HCT116 (cell line): ENCODE results near the gene DHRS7B. TPM values are rescaled to one million over a fixed set of nuclear protein-coding genes. Genes with fewer than 3 reads are reported as not detected.

Experiments used
- ATAC-seq: fragments of 200-7000 bp; cut with Tn5 transposase; 2 replicates; pipeline ENCODE4 v1.9.1; 2020; ENCODE audit warnings: mild to moderate bottlenecking, moderate library complexity
- BruUV-seq: library from RNA; stranded (reverse); fragments of 400-500 nt; replicated peaks from 2 replicates; lab custom pipeline; 2021; lab: Mats Ljungman, UMichigan
- CTCF ChIA-PET: fragments of 300-600 bp; sonication (Branson Sonifier 250); formaldehyde crosslinking; loops from one replicate; lab custom pipeline; 2021; ENCODE audit warnings: antibody characterized with exemption; lab: Charles Lee
- POLR2A ChIA-PET: fragments of 300-600, 350-600 bp; sonication (Branson Sonifier 250); formaldehyde crosslinking; loops from one replicate; lab custom pipeline; 2021; ENCODE audit warnings: antibody characterized with exemption; lab: Charles Lee
- RAD21 ChIA-PET, 2 experiments: fragments of 300-600 bp; sonication (Branson Sonifier 250); formaldehyde crosslinking; loops; one replicate each; lab custom pipeline; 2023; ENCODE audit warnings: low total read pairs in 2 of 2; ENCODE audit not compliant: uncharacterized antibody in 2 of 2, unreplicated experiment in 2 of 2, low non-redundant PET in 1 of 2; lab: Charles Lee
- DNase-seq: peaks from one replicate; pipeline ENCODE4 v3.0.0-alpha.2; 2010; ENCODE audit warnings: low read depth, low spot score
- H2AFZ ChIP-seq: fragments of 200-600 bp; shearing (Covaris generic), sonication (generic); 2 replicates; pipeline ENCODE4 v1.6.1; 2017; ENCODE audit warnings: low read depth, mixed run types, mixed read lengths, antibody characterized with exemption, low read length; ENCODE audit not compliant: poor library complexity, severe bottlenecking
- H3K27ac ChIP-seq: 2 replicates; pipeline ENCODE4 v1.5.1; 2012; ENCODE audit warnings: low read depth, low read length
- H3K27me3 ChIP-seq: fragments of 200-600 bp; sonication (generic); 2 replicates; pipeline ENCODE4 v1.6.1; 2016; ENCODE audit warnings: mixed run types, low read length, mixed read lengths; ENCODE audit not compliant: insufficient read depth
- H3K36me3 ChIP-seq, 2 experiments: fragments of 200-500 bp in 1 of 2; fragments of 200-600 bp in 1 of 2; sonication (Bioruptor generic) in 1 of 2; sonication (generic) in 1 of 2; 2 replicates each; pipeline versions ENCODE4 v1.5.1 to v1.6.1; 2014 to 2016; ENCODE audit warnings: low read length in 2 of 2, inconsistent platforms in 1 of 2, mixed read lengths in 1 of 2, mixed run types in 1 of 2; ENCODE audit not compliant: insufficient read depth in 2 of 2, control insufficient read depth in 1 of 2
- H3K4me1 ChIP-seq, 2 experiments: fragments of 200-600 bp in 1 of 2; sonication (generic) in 1 of 2; 2 replicates each; pipeline versions ENCODE4 v1.5.1 to v1.6.1; 2012 to 2017; ENCODE audit warnings: low read length in 2 of 2, inconsistent platforms in 1 of 2, mild to moderate bottlenecking in 1 of 2, mixed read lengths in 1 of 2, mixed run types in 1 of 2, moderate library complexity in 1 of 2; ENCODE audit not compliant: insufficient read depth in 2 of 2, control insufficient read depth in 1 of 2
- H3K4me2 ChIP-seq: fragments of 200-600 bp; sonication (generic); 2 replicates; pipeline ENCODE4 v1.6.1; 2017; ENCODE audit warnings: mixed run types, low read length, mixed read lengths
- H3K4me3 ChIP-seq, 2 experiments: fragments of 200-600 bp in 1 of 2; sonication (generic) in 1 of 2; replicated peaks in 1 of 2; 2 replicates each; pipeline ENCODE4 v1.5.1; 2011 to 2016; ENCODE audit warnings: low read length in 2 of 2, control low read depth in 1 of 2, low read depth in 1 of 2, mild to moderate bottlenecking in 1 of 2, mixed read lengths in 1 of 2, mixed run types in 1 of 2
- H3K79me2 ChIP-seq: fragments of 200-600 bp; sonication (generic); 2 replicates; pipeline ENCODE4 v1.6.1; 2017; ENCODE audit warnings: mild to moderate bottlenecking, mixed run types, low read length, moderate library complexity, mixed read lengths; ENCODE audit not compliant: insufficient read depth
- H3K9ac ChIP-seq: fragments of 200-600 bp; sonication (generic); 2 replicates; pipeline ENCODE4 v1.6.1; 2016; ENCODE audit warnings: low read length, mixed read lengths
- H3K9me2 ChIP-seq: fragments of 200-600 bp; sonication (generic), shearing (Covaris generic); 2 replicates; pipeline ENCODE4 v1.6.1; 2017; ENCODE audit warnings: mixed run types, mild to moderate bottlenecking, moderate library complexity; ENCODE audit not compliant: insufficient read depth
- H3K9me3 ChIP-seq, 2 experiments: fragments of 200-500 bp in 1 of 2; fragments of 200-600 bp in 1 of 2; sonication (Bioruptor generic) in 1 of 2; sonication (generic) in 1 of 2; 2 replicates each; pipeline ENCODE4 v1.6.1; 2014 to 2017; ENCODE audit warnings: low read length in 2 of 2, mixed read lengths in 2 of 2, inconsistent platforms in 1 of 2, low read depth in 1 of 2, mild to moderate bottlenecking in 1 of 2, mixed run types in 1 of 2, moderate library complexity in 1 of 2; ENCODE audit not compliant: control insufficient read depth in 1 of 2, insufficient read depth in 1 of 2
- H4K20me1 ChIP-seq: fragments of 200-600 bp; sonication (generic), shearing (Covaris generic); 2 replicates; pipeline ENCODE4 v1.6.1; 2017; ENCODE audit warnings: mixed run types, mild to moderate bottlenecking, moderate library complexity; ENCODE audit not compliant: insufficient read depth
- ATF3 ChIP-seq: IDR thresholded peaks from 2 replicates; pipeline ENCODE4 v1.6.1; 2012
- CBX3 ChIP-seq: IDR thresholded peaks from 2 replicates; pipeline ENCODE4 v1.6.1; 2012; ENCODE audit warnings: low read depth
- CEBPB ChIP-seq: IDR thresholded peaks from 2 replicates; pipeline ENCODE4 v1.6.1; 2012; ENCODE audit warnings: low read depth
- CTCF ChIP-seq, 3 experiments: fragments of 200-600 bp in 1 of 3; sonication (generic) in 1 of 3; IDR thresholded peaks in 2 of 3; conservative IDR thresholded peaks in 1 of 3; 2 replicates each; pipeline ENCODE4 v1.5.1; 2012 to 2017; ENCODE audit warnings: low read depth in 2 of 3, low read length in 2 of 3, antibody characterized with exemption in 1 of 3, borderline replicate concordance in 1 of 3, control low read depth in 1 of 3, mild to moderate bottlenecking in 1 of 3, mixed read lengths in 1 of 3, mixed run types in 1 of 3, moderate library complexity in 1 of 3; ENCODE audit not compliant: insufficient read depth in 1 of 3
- FOSL1 ChIP-seq: IDR thresholded peaks from 2 replicates; pipeline ENCODE4 v1.6.1; 2012; ENCODE audit warnings: low read depth
- JUND ChIP-seq: IDR thresholded peaks from 2 replicates; pipeline ENCODE4 v1.6.1; 2012
- MAX ChIP-seq: IDR thresholded peaks from 2 replicates; pipeline ENCODE4 v1.6.1; 2012
- POLR2A ChIP-seq: IDR thresholded peaks from 2 replicates; pipeline ENCODE4 v1.7.0; 2011; ENCODE audit warnings: borderline replicate concordance; ENCODE audit not compliant: insufficient read depth, insufficient read length; ENCODE audit errors: extremely low read depth
- POLR2AphosphoS5 ChIP-seq: IDR thresholded peaks from 2 replicates; pipeline ENCODE4 v1.6.1; 2011; ENCODE audit warnings: mild to moderate bottlenecking, low read depth, low read length, moderate library complexity
- SIN3A ChIP-seq: IDR thresholded peaks from 2 replicates; pipeline ENCODE4 v1.6.1; 2012; ENCODE audit warnings: low read depth
- SRF ChIP-seq: IDR thresholded peaks from 2 replicates; pipeline ENCODE4 v1.6.1; 2012; ENCODE audit warnings: low read depth
- TCF7L2 ChIP-seq: IDR thresholded peaks from 2 replicates; pipeline ENCODE4 v1.7.0; 2011; ENCODE audit warnings: borderline replicate concordance, inconsistent platforms; ENCODE audit not compliant: insufficient read depth, insufficient read length; ENCODE audit errors: extremely low read depth
- ZNF274 ChIP-seq: fragments of 200-500 bp; sonication (Bioruptor generic); IDR thresholded peaks from 2 replicates; pipeline ENCODE4 v1.6.1; 2014; ENCODE audit warnings: mild to moderate bottlenecking, low read depth, low read length, inconsistent platforms
- intact Hi-C: fragments of 100-400 bp; cut with micrococcal nuclease; formaldehyde crosslinking; loops from 2 replicates; pipeline ENCODE4 v1.10.0; 2022
- total RNA-seq: library from RNA; stranded (reverse); gene quantifications from one replicate; pipeline ENCODE4 v1.2.1, GENCODE V29; 2021; ENCODE audit not compliant: unreplicated experiment

DHRS7B gene
- total RNA-seq, 1 experiment from 2014 or later: 19.6 TPM

GRCh38 chr17:21132428-21132827, 5.7 kb downstream of the DHRS7B start (continued):
- TF ChIP-seq CBX3: no peak
- TF ChIP-seq CEBPB: no peak
- TF ChIP-seq FOSL1: no peak
- TF ChIP-seq SIN3A: no peak
- no peak for TF ChIP-seq ZNF274
- no peak for TF ChIP-seq ATF3
- TF ChIP-seq, all 23 proteins: peak for 0

GRCh38 chr17:21134559-21134958, 7.8 kb downstream of the DHRS7B start:
- Histone ChIP-seq H3K9ac (no peak overlapping the region), H3K4me1 (no peaks in the 10 kb centered on the region), H3K36me3 (no peaks in the 10 kb centered on the region), H3K9me3 (0 out of 4 replicates have a peak, but pooled peaks cover 0 to 3% of the 10 kb centered on the region in 2 experiments), H2AFZ (no peak overlapping the region), H3K79me2 (peaks cover 37% of the 10 kb centered on the region), H4K20me1 (no peaks in the 10 kb centered on the region), H3K27ac (no peak overlapping the region), H3K4me3 (no peak overlapping the region), H3K27me3 (no peaks in the 10 kb centered on the region), H3K9me2 (no peaks in the 10 kb centered on the region), H3K4me2 (no peak overlapping the region)
- BruUV-seq: no TSS peak
- DNase-seq: no peak
- no peak for ATAC-seq
- no peak for TF ChIP-seq JUND
- no peak for TF ChIP-seq ATF3
- no peak for TF ChIP-seq FOSL1
- TF ChIP-seq MAX: no peak
- no peak for TF ChIP-seq CEBPB
- no peak for TF ChIP-seq TCF7L2
- no peak for TF ChIP-seq POLR2A
- no peak for TF ChIP-seq CTCF (IDR thresholded peaks at IDR 0.05 in 2 of 3, conservative IDR thresholded peaks at IDR 0.05 in 1 of 3; ENCODE audit: borderline replicate concordance in 1 of 3, insufficient read depth in 1 of 3, low read depth in 2 of 3, low read length in 2 of 3)
- TF ChIP-seq SIN3A: no peak
- no peak for TF ChIP-seq POLR2AphosphoS5
- TF ChIP-seq SRF: no peak
- TF ChIP-seq CBX3: no peak
- RAD21 ChIA-PET: no interaction called here
- CTCF ChIA-PET: interaction anchor here (1.5 kb wide), 1 partner anchor 15 kb away, joined by 4 read pairs; no protein-coding TSS in a partner anchor
- intact Hi-C loops: no loop called here
- POLR2A ChIA-PET: no interaction called here
